ENCODE data around the gene HEXB. TPM values are rescaled to one million over a fixed set of nuclear protein-coding genes. Genes with fewer than 3 reads are reported as not detected.

The HEXB gene
- total RNA-seq, 4 donors from 2014 or later: 101 to 128 (median 113) TPM

DNA sequence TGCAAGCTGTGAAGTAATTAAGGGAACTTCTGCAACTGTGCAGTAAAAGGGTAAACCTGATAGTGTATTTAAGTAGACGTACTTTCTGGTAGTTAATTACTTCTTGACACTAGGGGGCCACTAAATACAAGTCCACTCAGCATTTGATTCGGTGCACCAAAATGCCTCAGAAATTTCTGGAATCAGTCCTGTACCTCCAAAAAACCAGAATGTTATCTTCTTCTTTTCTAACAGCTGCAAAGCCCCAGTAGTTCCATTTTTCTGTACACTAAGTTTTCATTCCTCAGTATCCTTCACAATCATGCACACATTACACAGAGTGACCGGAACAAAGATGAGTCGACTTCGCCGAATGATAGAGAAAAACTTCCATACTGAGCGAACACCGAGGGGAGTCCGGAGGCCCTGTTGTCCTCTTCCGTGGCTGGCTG lies 81.4 kb downstream of the HEXB start:
- no peaks in the 10 kb centered on the region for H3K27me3 ChIP-seq
- TF ChIP-seq, protein P1, sequence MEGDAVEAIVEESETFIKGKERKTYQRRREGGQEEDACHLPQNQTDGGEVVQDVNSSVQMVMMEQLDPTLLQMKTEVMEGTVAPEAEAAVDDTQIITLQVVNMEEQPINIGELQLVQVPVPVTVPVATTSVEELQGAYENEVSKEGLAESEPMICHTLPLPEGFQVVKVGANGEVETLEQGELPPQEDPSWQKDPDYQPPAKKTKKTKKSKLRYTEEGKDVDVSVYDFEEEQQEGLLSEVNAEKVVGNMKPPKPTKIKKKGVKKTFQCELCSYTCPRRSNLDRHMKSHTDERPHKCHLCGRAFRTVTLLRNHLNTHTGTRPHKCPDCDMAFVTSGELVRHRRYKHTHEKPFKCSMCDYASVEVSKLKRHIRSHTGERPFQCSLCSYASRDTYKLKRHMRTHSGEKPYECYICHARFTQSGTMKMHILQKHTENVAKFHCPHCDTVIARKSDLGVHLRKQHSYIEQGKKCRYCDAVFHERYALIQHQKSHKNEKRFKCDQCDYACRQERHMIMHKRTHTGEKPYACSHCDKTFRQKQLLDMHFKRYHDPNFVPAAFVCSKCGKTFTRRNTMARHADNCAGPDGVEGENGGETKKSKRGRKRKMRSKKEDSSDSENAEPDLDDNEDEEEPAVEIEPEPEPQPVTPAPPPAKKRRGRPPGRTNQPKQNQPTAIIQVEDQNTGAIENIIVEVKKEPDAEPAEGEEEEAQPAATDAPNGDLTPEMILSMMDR (IDR thresholded peaks at IDR 0.05): peak in 1 of 3 experiments; percentile 45
- TF ChIP-seq EP300 (IDR thresholded peaks at IDR 0.05): no peak
- intact Hi-C loops (cut with DNase I): loop anchor here (5.0 kb wide), 2 partner anchors 151 to 286 kb away; partner anchors contain the start of gene GCNT4
- WGBS: 0% methylated on average over 10 of the region's 10 CpGs
- H3K9me3 ChIP-seq: no peaks in the 10 kb centered on the region
- peaks cover 10 to 45% (median 32%) of the 10 kb centered on the region in 4 donors for H3K36me3 ChIP-seq
- H3K4me3 ChIP-seq: peak overlapping the region; percentile 77 to 87 (median 81)
- peaks cover 24 to 35% (median 31%) of the 10 kb centered on the region in 4 donors for H3K4me1 ChIP-seq
- peak overlapping the region; percentile 77 to 87 (median 86) for H3K27ac ChIP-seq (replicated peaks in 1 of 4)
- no peak for DNase-seq (ENCODE audit: extremely low spot score)

DNA sequence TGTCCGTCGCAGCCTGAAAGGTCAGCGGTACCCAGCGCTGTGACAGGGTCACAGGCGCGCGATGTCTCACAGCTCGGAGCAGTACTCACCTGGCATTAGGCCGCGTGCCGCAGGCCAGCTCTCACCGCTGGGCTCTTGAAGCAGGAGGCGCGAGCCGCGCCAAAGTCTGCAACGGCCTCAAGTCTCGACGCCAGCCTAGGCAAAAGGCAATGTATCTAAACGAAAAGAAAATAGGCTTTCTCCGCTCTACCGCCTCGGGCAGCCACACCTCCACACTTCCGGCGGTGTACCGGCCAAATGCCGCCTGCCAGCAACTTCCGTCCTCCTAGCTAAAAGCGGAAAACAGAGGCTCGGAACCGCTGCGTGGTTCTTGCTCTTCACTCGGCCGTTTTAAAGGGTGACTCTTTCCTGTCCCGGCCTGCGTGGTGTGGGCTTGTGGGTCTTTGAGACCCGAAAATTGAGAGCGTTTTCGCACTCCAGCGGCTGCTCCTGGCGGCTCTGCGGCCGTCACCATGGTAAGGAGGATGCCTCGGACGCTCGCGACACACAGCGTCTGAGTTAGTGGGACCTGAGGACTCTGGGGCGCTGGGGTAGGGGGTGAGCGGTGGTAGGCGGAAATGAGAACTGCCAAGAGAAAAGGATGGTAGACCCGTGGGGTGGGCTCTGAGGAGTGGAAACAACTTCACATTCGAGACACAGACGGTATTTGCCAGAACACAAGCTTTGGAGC lies 82.0 kb downstream of the HEXB start, which contains the start of the genes GFM2 and NSA2:
GFM2 (minus strand) TSS at position 269 of the 730 bp plus-strand sequence. CDS start 3,375 bp downstream, outside the sequence.
NSA2 (plus strand) TSS at position 401 of the 730 bp plus-strand sequence; CDS start at position 513, 112 bp downstream.
- H3K27ac ChIP-seq (replicated peaks in 1 of 4): peak within 1 kb of the TSS; percentile 77 to 87 (median 86)
- WGBS: under 1% methylated on average over 27 of the region's 54 CpGs
- intact Hi-C loops (cut with DNase I): loop anchor here (5.0 kb wide), 2 partner anchors 150 to 285 kb away; partner anchors contain the start of gene GCNT4
- H3K9me3 ChIP-seq: no peaks in the 10 kb centered on the region
- peak within 1 kb of the TSS; percentile 77 to 87 (median 81) for H3K4me3 ChIP-seq
- TF ChIP-seq, protein P1 (IDR thresholded peaks at IDR 0.05): peak in 1 of 3 experiments; percentile 17
- TF ChIP-seq POLR2A (IDR thresholded peaks at IDR 0.05; ENCODE audit: low read depth) (no peak), EP300 (IDR thresholded peaks at IDR 0.05) (no peak), POLR2AphosphoS5 (IDR thresholded peaks at IDR 0.05) (peak; percentile 78 to 88)
- DNase-seq (ENCODE audit: extremely low spot score): peak; percentile 95
- H3K4me1 ChIP-seq: peaks cover 24 to 34% (median 31%) of the 10 kb centered on the region in 4 donors
- no peaks in the 10 kb centered on the region for H3K27me3 ChIP-seq
- H3K36me3 ChIP-seq: peaks cover 16 to 45% (median 34%) of the 10 kb centered on the region in 4 donors

DNA sequence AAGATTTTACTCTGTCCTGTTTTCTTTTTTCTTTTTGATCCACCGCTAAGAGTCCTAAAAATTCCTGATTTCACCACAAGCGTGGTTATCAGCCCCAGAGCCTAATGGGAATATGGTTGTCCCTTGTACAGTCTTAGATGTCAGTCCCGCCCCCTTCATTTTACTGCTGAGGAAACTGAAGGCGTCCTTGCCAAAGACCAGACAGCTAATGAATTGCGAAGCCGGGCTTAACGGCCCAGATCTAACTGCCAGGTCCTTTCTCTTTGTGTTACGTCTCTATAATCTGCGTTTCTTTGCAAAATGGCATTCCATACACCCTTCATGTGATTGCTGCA lies 82.5 kb downstream of the HEXB start:
- no peak for DNase-seq (ENCODE audit: extremely low spot score)
- intact Hi-C loops (cut with DNase I): loop anchor here (5.0 kb wide), 2 partner anchors 150 to 285 kb away; partner anchors contain the start of gene GCNT4
- peak overlapping the region; percentile 77 to 87 (median 86) for H3K27ac ChIP-seq (replicated peaks in 1 of 4)
- H3K27me3 ChIP-seq: no peaks in the 10 kb centered on the region
- peaks cover 21 to 45% (median 37%) of the 10 kb centered on the region in 4 donors for H3K36me3 ChIP-seq
- 0% methylated on average over 9 of the region's 9 CpGs for WGBS
- no peaks in the 10 kb centered on the region for H3K9me3 ChIP-seq
- peak overlapping the region; percentile 77 to 87 (median 81) for H3K4me3 ChIP-seq
- peaks cover 24 to 34% (median 31%) of the 10 kb centered on the region in 4 donors for H3K4me1 ChIP-seq
- TF ChIP-seq POLR2AphosphoS5 (IDR thresholded peaks at IDR 0.05): no peak
- TF ChIP-seq, protein P1 (IDR thresholded peaks at IDR 0.05): no peak

Small RNA genes within 50 kb of the gene (small RNA-seq; reads per million reads assigned to genes)
- 0 reads per million in 3 donors for gene RNU6-658P

Other genes with a start within 250 kb of the HEXB start
- 10 to 100 TPM in 3 of 4 donors, 1 to 10 TPM in 1; 8.9 to 23.7 (median 13.1) TPM for gene ENC1, start 44.5 kb upstream of the HEXB start, total RNA-seq
- 10 to 100 TPM; 12.9 to 17.0 (median 14.5) TPM for gene GFM2, start 81.9 kb downstream of the HEXB start, total RNA-seq
- gene NSA2, start 82.0 kb downstream of the HEXB start, total RNA-seq: 100 to 1,000 TPM in 3 of 4 donors, 10 to 100 TPM in 1; 85.2 to 120 (median 110) TPM
- 1 to 10 TPM in 3 of 4 donors, under 1 TPM in 1; 0.80 to 2.1 (median 1.3) TPM for gene FAM169A, start 181.2 kb downstream of the HEXB start, total RNA-seq

Data from esophagus muscularis mucosa (tissue), 4 donors.